HG03103 (cell line): ENCODE data around the gene ERI3.

ENCODE experiments used
- ATAC-seq: cut with Tn5 transposase; IDR thresholded peaks from one replicate; pipeline ENCODE4 v1.9.1; 2021; ENCODE audit warnings: low read depth; ENCODE audit not compliant: unreplicated experiment

ERI3 gene

DNA sequence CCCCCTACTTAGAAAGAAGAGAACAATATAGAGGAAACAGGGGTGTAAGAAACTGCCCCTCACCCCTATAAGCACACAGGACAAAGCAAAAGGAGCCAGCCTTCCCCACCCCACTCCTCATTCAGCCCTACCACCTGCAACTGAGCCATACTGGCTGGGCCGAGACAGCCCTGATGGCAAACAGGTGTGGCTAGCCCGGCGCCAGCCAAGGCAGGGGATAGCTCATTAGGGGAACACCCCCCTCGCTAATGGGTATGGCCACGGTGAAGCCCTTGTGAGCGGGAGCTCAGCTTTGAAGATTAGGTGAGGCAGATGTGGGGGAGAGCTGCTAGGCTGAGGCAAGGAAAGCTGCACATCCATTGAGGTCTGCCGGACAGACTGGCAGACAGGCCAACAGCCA is 65.5 kb downstream of the ERI3 start:
- no peak for ATAC-seq

DNA sequence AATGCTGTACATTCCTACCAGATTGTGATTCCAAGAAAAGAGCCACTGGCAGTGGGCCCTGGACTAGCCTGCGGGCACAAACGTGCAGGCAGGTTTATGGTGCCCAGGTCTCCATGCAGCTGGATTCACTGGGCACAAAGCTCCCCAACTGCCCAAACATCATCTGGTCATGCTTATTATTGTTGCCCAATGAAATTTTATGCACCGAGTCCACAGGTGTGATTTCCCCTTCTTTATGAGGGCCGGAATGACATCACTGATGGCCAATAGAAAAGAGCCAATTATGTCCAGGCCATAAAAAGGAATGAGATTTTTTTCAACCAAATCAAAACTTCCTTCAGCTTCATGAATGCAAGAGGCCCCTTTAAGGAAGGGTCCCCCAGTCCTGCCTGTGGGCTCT is 66.2 kb downstream of the ERI3 start:
- no peak for ATAC-seq

DNA sequence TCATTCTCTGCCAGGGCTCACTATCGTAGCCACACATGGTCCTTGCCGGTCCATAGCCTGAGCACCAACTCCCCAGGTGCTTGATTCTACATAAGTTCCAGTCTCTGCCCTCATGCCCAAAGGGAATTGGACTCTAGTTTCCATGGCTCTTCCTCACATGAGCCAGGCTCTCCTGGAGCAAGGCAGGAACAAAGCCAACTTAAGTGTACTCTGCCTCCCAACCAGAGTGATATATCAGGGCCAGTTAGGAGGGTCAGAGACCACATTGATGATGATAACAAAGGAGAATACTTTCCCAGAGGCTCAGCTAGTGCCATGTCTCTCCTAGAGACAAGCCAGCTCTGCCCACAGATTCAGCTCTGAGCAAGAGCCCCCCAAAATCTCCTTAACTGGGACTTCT is 70.9 kb downstream of the ERI3 start:
- ATAC-seq: no peak

DNA sequence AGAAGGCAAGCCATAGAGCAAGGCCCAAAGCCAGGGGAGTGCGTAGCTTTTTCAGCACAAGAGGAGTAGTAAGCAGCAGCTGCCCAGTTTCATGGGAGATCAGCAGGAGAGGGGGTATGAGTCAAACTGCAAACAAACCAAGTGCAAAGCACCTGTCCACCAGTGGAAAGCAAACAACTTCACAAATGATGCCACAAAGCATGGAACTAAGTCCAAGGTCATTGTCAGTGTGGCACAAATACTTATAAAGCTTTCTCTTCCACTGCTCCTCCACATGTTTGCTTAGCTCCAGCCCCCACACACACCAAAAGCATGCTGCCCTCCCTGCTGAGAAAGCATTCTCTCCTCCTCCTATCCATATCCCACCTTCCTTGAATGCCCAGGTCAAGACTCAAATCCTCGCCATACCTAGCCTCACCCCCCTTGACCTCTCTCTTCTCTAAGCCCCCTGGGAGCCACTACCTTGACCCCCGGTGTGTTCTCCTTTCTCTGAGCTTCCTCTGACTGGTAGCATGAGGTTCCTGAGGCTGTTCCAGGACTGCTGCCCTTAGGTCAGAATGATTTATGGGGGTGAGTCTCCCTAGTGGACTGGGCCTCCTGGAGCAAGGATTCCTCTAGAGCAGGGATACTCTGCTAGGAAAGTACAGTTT is 71.4 kb downstream of the ERI3 start:
- no peak for ATAC-seq

DNA sequence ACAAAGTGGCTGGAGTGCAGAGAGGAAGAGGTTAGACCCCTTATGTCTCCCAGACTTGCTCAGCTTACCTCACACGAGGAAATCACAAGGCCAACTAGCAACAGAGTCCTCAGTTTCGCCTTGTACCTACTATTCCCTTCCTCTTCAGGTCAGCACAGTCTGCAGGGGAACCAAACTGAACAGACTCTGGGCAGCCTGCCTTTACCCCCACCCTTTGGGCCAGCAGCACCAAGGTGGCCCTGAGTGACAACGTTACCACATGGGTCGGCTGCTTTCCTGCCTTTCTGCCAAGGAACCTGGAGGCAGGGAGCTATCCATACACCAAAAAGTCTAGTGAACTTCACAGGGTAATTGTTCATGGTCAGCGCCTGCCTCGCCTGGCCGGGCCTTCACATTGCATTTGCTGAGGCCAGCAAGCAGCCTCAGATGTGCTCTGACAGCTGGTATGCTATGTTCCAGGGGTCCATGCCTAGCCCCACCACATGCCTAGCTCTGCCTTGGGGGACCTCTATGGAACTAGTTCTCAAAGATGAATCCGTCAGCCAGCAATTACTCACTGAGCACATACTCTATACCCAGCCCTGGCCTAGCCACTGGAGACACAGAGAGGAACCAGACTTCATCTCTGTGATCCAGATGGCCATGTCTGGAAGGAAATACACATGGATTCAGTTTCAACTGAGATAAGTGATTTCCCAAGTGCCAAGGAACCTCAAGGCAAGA is 72.2 kb downstream of the ERI3 start:
- ATAC-seq: no peak

DNA sequence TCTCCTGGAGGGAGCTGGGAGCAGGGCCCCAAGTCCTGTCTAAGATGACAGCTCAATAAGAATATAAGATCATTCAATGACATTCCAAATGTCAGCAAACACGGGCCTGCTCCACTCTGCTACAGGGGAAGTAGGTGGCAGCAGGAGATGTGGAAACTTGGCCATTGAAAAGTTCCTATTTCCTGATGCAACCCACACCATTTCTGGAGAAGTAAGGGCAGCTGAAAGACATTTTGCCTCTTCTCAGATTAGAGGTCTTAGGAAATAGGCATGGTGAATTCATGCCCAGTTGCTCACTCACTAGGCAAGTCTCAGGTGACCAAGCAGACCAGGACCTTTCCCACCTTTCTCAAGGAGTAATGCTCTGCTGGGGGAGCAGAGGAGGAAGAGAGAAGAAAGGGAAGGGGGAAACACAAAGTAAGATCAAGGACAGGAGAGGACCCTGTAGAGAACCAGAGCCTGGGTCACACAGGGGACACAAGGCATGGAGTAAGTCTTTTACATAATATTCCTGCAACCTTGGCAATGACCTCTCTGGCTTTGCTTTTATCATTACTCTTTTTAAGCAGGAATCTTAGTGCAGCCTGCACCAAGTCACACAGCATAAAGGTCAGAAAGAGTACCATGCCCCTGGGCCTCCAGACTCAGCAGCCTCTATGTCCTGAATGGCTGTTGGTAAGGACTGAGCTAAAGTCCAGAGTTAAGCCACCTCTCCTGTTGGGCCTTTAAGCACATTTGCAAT is 72.9 kb downstream of the ERI3 start:
- no peak for ATAC-seq

DNA sequence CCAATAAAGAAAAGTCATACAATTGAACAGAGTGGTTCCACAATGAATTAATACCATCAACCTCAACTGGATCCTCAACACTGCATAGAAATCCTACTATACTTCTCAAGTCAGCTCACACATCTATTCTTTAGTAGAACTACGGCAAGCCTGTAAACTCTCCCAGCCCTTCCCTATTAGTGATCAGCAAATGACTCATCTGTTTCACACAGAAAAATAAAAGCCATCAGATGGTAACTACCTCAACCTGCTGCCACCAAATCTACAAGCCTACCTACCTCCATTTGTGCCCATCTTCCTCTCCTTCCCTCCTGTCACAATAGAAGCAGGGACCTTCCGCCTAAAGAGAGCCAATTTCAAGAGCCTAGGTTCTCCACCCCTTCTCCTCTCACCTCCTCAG is 78.2 kb downstream of the ERI3 start:
- ATAC-seq: no peak

DNA sequence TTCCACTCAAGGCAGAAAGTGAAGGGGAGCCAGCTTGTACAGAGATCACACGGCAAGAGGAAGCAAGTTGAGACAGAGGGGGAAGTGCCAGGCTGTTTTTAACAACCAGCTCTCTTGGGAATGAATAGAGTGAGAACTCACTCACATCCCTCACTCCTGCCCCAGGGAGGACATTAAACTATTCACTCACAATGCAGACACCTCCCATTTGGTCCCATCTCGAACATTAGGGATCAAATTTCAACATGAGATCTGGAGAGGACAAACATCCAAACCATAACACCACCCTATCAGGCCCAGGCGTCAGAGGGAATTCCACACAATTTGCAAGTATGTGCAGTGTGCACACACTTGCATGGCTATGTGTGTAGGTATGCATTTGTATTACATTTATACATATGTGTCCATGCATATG is 79.1 kb downstream of the ERI3 start:
- ATAC-seq: no peak

DNA sequence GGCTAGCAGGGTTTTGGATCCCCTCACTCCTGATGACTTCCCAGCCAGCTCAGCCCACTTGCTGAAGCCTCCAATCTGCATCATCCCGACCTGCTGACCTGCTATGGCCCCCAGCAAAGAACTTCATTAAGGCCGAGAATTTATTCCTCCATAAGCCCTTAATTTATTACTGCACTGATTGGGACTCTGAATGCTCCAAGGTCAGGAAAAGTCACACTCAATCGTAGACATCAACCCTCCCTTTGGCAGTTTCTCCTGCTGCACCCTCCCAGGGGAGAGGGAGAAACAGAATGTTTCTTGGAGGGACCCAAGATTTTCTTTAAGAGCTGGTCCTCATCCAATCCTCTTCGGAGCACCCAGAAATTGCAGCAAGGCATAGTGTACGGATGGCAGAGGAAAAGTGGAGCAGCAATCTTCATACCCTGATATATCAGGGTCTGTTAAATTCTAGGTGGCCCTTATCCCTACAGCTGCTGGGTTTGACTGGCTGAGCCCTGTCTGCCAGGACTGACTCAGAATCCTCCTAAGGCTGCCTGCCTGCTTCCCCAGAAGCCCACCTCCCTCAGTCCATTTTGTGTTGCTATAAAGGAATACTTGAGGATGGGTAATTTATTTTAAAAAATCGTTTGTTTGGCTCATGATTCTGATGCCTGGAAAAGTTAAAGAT is 79.6 kb downstream of the ERI3 start:
- no peak for ATAC-seq

DNA sequence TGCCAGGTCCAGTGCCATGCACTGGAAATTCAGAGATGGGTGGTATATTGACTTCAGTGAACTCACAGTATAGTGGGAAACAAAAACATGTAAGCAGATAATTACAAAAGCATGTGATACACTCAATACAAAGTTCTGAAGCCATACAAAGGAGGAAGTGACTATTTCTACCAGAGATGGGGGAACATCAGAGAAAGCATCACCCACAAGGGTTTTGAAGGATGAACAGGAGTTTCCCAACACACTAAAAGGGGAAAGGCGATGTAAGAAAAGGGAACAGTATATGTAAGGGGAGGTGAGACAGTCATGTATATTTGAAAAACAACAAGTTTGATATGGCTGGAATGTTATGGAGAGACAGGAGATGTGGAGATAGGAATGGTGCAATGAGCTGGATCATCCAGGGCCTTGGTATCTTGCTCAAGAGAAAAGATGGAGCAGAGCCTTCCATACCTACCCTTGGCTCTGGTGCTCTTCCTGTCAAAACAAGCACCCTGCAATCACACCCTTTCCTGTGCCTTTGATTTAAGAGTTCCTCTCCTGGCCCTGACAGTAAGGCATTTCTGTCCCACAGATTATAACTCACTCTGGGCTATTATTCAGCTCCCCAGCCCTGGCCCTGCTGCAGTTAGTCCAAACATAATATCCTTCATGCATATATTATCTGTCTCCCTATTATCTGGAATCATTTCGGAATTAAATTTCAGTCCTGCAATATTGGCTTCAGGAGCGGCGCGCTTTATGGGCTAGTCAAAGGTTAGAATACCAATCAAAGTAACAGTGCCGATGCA is 81.3 kb downstream of the ERI3 start:
- no peak for ATAC-seq

DNA sequence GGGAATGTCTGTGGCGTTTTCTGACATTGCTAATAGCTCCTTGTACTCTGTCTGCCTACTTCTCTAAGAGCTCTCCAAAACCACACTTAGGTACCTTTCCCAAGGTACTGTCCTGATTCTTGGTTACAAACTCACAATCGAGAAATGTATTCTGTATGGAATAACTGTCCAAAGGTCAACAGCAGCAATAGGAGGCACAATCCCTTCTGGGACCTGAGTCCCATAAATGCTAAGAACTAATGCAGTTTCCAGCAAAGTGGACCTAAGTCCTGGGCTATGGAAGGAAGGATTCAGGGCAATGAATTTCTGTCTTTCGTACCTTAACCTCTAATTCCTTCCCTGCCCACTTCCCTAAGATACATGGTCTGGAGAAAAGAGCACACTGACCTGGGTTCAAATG is 82.1 kb downstream of the ERI3 start:
- no peak for ATAC-seq

DNA sequence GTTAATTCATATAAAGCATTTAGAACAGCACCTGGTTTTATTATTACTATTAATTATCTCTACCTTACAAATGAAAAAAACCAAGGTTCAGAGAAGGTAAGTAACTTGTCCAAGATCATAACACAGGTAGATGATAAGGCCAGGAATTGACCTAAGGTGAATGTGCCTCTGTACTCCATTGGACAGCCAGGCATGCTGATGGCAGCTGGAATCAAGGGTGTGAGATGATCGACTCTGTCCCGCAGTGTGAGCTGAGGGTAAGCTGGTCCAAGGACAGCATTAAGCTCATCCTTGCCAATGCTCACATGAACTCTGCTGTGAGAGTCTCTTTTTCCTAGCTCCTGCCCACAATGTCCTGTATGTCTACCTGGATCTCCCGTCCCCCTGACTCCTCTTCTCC is 83.4 kb downstream of the ERI3 start:
- no peak for ATAC-seq

DNA sequence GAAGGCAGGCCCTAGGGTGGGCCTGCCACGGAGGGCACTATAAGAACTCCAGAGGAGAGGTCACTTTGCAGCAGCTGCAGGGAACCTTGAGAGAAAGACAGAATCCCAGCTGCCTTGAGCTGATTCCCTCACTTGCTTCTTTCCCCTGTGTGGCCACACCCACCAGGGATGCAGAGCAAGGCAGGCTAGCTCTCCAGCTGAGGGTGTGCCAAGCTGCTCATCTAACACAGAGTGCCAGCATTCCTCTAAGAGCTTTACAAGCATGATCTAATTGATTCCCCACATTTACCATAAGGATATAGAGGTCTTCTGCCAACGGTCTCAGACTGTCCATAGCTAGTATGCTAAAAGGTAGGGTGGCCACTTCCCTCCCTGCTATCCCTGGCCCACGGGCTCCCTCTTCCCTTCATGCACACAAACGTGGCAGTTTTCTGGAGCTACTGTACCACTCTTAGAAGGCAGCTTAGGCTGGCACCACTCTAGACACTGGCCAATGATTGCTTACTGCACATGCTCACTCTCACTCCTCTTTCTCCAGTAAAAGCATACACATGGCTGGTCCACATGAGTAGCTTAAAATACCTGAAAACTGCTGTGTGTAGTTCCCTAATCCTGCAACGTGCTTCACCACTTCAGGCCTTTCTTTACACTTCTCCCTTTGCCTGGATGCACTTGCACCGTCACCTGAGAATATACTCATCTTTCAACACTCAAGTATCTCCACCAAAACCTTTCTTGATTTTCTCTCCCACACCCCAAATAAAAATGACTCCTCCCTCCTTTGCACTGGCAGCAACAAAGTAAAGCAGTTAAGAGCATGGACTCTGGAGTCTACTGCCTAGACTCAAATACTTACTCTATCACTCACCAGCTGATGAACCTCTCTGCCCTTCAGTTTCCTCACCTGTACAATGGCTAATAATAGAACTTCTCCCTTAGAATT is 84.1 kb downstream of the ERI3 start:
- ATAC-seq: no peak

DNA sequence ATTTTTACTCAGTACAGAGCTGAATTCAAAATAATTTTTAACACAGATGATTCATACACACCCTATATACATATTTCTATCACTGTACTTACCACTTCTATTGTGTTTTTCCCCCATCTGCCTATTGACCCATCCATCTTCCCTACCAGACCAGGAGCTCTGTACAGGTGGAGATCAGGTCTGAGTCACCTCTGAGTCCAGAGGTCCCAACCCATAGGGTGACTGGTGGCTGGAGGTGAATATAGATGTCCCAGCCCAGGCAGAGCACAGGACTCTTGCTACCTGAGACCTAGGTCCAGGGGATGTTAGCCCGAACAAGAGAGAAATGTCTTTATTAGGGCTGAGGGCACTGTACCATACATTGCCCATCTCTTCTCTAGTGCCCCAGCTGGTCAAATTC is 87.0 kb downstream of the ERI3 start:
- no peak for ATAC-seq

DNA sequence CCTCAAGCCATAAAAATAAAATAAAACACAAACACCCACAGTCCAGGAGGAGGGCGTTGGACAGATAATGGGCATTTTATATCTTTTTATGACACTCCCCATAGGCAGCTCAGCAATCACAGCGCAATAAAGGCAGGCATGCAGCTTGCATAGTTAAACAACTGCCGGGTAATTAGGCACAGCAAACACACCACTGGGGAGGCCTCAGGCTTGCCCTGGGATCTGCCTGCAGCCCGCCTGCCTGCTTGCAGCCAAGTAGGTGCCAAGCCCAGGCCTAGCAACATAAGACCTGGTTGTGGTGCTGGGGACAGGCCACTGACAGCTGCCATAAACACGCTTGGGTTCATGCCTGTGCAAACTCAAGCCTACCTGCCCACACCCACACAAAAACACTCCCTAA is 87.6 kb downstream of the ERI3 start:
- ATAC-seq: no peak

DNA sequence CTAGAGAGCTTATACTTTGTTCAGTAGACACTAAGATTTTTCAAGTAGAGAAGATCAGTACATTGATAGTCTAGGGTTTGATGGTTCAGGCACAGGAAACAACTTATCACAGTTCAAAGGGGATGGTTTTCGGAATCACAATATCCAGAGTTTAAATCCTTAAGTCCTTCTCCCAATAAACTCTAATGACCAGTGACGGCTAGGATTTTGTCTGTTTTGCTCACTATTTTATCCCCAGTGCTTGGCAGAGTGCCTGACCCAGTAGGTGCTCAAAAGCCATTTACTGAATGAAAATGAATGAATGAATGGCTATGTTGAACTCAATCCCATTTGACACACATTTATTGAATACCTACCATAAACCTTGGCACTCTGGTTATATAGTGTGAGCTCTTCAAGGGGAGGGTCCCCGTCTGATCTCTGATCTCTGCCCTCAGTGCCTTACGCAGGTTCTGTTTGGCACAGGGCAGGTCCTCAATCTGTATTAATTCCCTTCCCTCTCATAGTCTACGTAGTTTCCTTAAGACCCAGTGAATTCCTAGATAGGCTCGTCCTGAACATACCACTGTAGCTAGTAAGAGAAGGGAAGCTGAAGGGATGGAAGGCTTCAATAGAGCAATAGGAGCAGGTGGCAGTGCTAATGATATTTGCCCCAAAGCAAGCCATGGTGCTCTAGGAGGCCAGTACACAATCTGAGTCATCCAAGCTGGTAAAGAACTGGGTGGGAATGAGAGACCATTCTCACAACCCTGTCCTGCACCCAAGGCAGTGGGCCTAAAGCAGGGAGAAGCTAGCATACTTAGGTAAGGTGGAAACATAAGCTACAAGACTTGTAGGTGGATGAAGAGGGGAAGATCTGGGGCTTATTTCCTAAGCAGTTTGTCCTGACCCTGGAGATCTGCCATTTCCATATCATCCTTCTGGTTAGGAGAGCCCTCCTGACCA is 88.4 kb downstream of the ERI3 start:
- ATAC-seq: no peak

DNA sequence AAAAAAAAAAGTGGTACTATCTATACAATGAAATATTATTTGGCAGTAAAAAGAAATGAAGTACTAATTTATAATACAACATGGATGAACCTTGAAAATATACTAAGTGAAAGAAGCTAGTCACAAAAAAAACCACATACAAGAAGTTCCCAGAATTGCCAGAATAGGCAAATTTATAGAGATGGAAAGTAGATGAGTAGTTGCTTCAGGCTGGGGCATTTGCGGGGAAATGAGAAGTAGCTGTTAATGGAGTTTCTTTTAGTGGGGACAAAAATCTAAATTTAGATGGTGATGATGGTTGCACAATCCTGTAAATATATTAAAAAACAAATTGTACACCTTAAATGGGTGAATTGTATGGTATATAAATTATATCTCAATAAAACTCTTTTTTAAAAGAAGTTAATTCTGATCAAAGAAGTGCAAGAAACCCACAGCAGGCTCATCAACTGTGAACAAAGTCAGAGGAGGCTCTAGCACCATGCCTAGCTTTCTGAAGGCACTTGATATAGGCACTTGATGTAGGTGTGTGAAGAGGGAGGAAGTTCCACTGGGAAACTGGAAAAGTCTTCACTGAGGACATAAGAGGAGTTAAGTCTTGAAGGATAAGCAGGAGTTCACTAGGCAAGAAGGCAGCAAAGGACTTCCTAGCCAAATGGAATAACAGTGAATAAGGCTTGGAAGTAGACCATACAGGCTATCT is 89.2 kb downstream of the ERI3 start:
- ATAC-seq: no peak

DNA sequence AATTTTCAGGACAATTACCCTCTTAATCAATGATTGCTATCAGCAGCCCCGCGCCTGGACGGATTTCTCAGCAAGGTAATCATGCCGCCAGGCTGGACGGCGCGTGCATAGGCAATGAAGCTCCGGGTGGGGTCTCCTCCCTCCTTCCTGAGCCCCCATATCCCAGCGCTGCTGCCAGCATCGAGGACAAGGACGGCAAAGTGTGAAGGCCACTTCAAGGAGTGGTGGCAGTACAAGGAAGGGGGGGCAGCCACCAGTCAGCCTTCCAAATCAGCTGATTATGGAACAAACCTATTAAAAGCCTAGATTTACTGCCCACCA is 90.6 kb downstream of the ERI3 start:
- no peak for ATAC-seq
